IPS-NIHi11 (cell line): ENCODE measurements around the gene KIF23.

Source experiments
- DNase-seq: peaks from one replicate; pipeline ENCODE4 v3.0.0; 2012; ENCODE audit warnings: mixed read lengths, low spot score

Gene KIF23

GRCh38 chr15:69493406-69493805 is 79.3 kb downstream of the KIF23 start:
- no peak for DNase-seq

- DNase-seq, result no peak
These were observed 81.9 kb downstream of the KIF23 start for GRCh38 chr15:69496001-69496400.

- no peak for DNase-seq
These were observed 82.9 kb downstream of the KIF23 start for GRCh38 chr15:69497076-69497475.

GRCh38 chr15:69497667-69498066 is 83.5 kb downstream of the KIF23 start:
- DNase-seq, result no peak
